Measurements from ENCODE around the gene GOLGA6A.
"Not testable (repeated sequence)": the region's sequence is repeated elsewhere in the genome, so short reads cannot be mapped to it uniquely, and the experiment has no call there.

Gene GOLGA6A

GRCh38 chr15:74052271-74053260, 29.8 kb downstream of the GOLGA6A start:
- not testable (repeated sequence) for DNase-seq (ENCODE audit: low read depth in 2 of 2)

GRCh38 chr15:74050556-74051234, 31.7 kb downstream of the GOLGA6A start:
- no peak for DNase-seq (ENCODE audit: low read depth in 2 of 2)

- no peak for DNase-seq (ENCODE audit: low read depth in 2 of 2)
Observed at GRCh38 chr15:74050127-74050526, 32.2 kb downstream of the GOLGA6A start.

GRCh38 chr15:74046275-74046674, 36.1 kb downstream of the GOLGA6A start:
- DNase-seq (ENCODE audit: low read depth in 2 of 2), result no peak

- no peak for DNase-seq (ENCODE audit: low read depth in 2 of 2)
Observed at GRCh38 chr15:74045636-74046274, 36.6 kb downstream of the GOLGA6A start.

- no peak for DNase-seq (ENCODE audit: low read depth in 2 of 2)
Observed at GRCh38 chr15:74045184-74045583, 37.2 kb downstream of the GOLGA6A start.

- DNase-seq (ENCODE audit: low read depth in 2 of 2), result no peak
Observed at GRCh38 chr15:74044267-74045110, 37.9 kb downstream of the GOLGA6A start.

GRCh38 chr15:74043425-74044266, 38.7 kb downstream of the GOLGA6A start:
- no peak for DNase-seq (ENCODE audit: low read depth in 2 of 2)

- DNase-seq (ENCODE audit: low read depth in 2 of 2), result no peak
Observed at GRCh38 chr15:74042603-74043424, 39.5 kb downstream of the GOLGA6A start.

GRCh38 chr15:74041777-74042435, 40.4 kb downstream of the GOLGA6A start:
- DNase-seq (ENCODE audit: low read depth in 2 of 2), result no peak

- DNase-seq (ENCODE audit: low read depth in 2 of 2), result peak in 1 of 2 experiments; percentile 40
Observed at GRCh38 chr15:74041311-74041756, 41.0 kb downstream of the GOLGA6A start.

GRCh38 chr15:74040109-74040850, 42.1 kb downstream of the GOLGA6A start:
- peak; percentile 95 for DNase-seq (ENCODE audit: low read depth in 2 of 2)

GRCh38 chr15:74039656-74040010, 42.7 kb downstream of the GOLGA6A start:
- no peak for DNase-seq (ENCODE audit: low read depth in 2 of 2)

- no peak for DNase-seq (ENCODE audit: low read depth in 2 of 2)
Observed at GRCh38 chr15:74038707-74039655, 43.4 kb downstream of the GOLGA6A start.

- no peak for DNase-seq (ENCODE audit: low read depth in 2 of 2)
Observed at GRCh38 chr15:74037171-74038117, 44.9 kb downstream of the GOLGA6A start.

Measured in fibroblast of skin of left quadriceps (primary cell).